HUES48 (cell line): Measurements from ENCODE around the gene LAMB1.
A peak's percentile ranks its signal among the peaks of the same experiment; 100 is the strongest.
"Not testable (repeated sequence)": the region's sequence is repeated elsewhere in the genome, so short reads cannot be mapped to it uniquely, and the experiment has no call there.

Experiments used
- H3K27ac ChIP-seq: one replicate; pipeline ENCODE4 v1.7.0; 2013; ENCODE audit warnings: low read depth, low read length, inconsistent platforms
- H3K27me3 ChIP-seq: 2 replicates; pipeline ENCODE4 v1.6.1; 2013; ENCODE audit warnings: mild to moderate bottlenecking, low read length; ENCODE audit not compliant: control insufficient read depth, insufficient read depth
- H3K36me3 ChIP-seq: 2 replicates; pipeline ENCODE4 v1.6.1; 2013; ENCODE audit warnings: low read length; ENCODE audit not compliant: control insufficient read depth, insufficient read depth
- H3K4me1 ChIP-seq: 2 replicates; pipeline ENCODE4 v1.6.1; 2013; ENCODE audit warnings: mild to moderate bottlenecking, low read length; ENCODE audit not compliant: control insufficient read depth, insufficient read depth
- H3K4me3 ChIP-seq: 2 replicates; pipeline ENCODE4 v1.5.1; 2013; ENCODE audit warnings: mild to moderate bottlenecking, low read depth, low read length
- H3K9ac ChIP-seq: 2 replicates; pipeline ENCODE4 v1.6.1; 2013; ENCODE audit warnings: mild to moderate bottlenecking, low read depth, low read length, moderate library complexity
- H3K9me3 ChIP-seq: 2 replicates; pipeline ENCODE4 v1.6.1; 2013; ENCODE audit warnings: low read length; ENCODE audit not compliant: control insufficient read depth, insufficient read depth

Gene LAMB1

DNA sequence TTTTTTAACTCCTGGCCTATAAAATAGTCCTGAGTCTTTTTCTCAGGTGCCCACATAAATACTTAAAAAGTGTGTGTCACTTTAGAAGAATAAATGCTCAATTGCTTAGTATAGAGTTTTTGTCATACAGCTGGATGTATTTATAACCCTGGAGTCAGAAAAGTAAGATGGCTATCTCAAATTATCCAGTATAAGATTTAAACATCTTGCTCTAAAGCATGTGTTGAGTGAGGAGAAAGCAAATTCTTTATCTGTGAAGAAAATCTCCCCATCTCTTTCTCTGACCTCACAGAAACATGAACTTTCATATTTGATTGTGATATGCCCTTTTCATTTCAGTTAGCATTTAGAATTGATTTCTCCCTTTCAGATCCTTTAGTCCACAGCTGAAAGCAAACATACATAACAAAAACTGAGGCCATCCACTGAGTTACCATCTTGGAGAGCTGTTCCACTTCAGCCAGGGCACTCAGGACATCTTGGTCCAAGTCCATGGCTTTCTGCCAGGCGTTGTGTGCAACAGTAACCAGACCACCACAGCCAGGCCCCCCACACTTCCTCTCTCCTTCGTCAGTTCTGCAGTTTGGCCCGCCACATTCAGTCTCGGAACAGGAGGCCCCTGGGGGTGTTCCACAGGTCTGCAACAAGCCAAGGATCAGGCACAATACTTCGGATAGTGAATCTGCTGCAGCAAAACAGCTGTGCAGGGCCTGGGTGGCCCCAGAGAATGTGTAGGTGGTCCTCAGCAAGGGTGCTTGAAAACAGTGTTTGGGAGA, 71.0 kb downstream of the LAMB1 start:
- no peaks in the 10 kb centered on the region for H3K27me3 ChIP-seq
- peak overlapping the region; percentile 98 for H3K27ac ChIP-seq
- H3K9me3 ChIP-seq, result no peaks in the 10 kb centered on the region
- peaks cover 55% of the 10 kb centered on the region for H3K4me1 ChIP-seq
- peaks cover 55% of the 10 kb centered on the region for H3K36me3 ChIP-seq
- peak overlapping the region; percentile 34 for H3K9ac ChIP-seq
- peak overlapping the region; percentile 22; the same call in 1 of the 2 replicates for H3K4me3 ChIP-seq

DNA sequence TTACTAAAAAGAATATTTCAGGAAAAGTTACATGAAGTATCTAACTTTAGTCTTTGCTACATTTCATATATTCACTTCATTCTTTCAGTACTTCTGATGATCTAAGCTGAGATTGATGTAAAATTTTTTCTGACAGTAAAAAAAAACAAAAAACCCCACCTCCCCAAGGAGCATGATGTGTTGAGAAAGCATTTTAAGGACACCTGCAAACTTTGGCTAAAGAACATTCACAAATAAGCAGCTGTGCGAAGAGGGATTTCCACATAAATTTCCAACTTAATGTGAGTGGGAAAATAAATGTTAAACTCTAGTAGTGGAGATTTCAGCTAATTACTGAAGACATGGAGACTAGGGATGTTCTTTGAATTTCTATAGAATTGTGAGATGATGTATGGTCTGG, 76.5 kb downstream of the LAMB1 start:
- Histone ChIP-seq H3K9me3 (no peaks in the 10 kb centered on the region), H3K36me3 (peaks cover 92% of the 10 kb centered on the region), H3K9ac (no peak overlapping the region), H3K4me1 (peaks cover 26% of the 10 kb centered on the region), H3K4me3 (no peak overlapping the region), H3K27me3 (no peaks in the 10 kb centered on the region), H3K27ac (no peak overlapping the region)

DNA sequence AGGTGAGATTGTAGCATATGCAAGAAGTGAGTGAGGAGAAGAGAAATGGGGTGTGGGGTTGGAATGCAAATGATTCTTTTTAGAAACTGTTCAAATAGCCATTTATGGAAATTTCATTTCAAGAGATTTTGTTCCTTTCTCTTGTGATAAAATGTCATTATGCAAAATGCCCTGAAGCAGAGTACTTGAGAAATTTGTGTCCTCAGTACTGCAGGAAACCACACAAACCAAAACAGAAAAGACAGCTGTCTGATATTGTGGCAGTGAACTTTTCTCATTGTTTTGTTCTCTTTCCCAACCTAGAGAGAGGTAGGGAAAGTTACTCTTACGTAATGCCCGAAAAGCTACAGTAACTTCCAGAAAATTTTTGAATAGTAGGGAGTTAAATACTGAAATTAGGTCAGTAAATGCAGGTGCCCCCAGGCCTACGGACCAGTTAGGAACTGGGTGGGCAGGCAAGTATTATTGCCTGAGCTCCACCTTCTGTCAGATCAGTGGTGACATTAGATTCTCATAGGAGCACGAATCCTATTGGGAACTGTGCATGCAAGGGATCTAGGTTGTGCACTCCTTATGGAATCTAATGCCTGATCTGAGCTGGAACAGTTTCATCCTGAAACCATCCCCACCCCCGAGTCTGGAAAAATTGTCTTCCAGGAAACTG, 78.0 kb downstream of the LAMB1 start:
- peaks cover 88% of the 10 kb centered on the region for H3K36me3 ChIP-seq
- H3K27me3 ChIP-seq, result no peaks in the 10 kb centered on the region
- H3K9ac ChIP-seq, result no peak overlapping the region
- no peaks in the 10 kb centered on the region for H3K9me3 ChIP-seq
- H3K4me3 ChIP-seq, result no peak overlapping the region
- H3K27ac ChIP-seq, result no peak overlapping the region
- H3K4me1 ChIP-seq, result peaks cover 16% of the 10 kb centered on the region; the same call in 1 of the 2 replicates

DNA sequence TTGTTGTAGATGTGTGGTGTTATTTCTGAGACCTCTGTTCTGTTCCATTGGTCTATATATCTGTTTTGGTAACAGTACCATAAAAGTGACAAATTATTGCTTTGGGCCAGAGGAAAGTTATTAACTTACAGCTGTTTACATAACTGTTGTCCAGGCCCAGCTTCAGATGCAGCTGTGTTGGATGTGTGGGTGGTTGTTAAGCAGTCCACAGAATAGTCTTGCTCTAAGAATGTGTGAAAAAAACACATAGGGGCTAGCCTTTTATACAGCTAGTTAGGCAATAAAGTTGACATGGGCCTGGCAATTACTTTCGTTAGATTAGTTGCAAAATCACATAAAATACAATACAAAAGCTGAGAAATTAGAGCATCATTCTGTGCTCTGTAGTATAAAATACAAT, 80.1 kb downstream of the LAMB1 start:
- Histone ChIP-seq H3K4me3 (no peak overlapping the region), H3K27ac (no peak overlapping the region), H3K27me3 (no peaks in the 10 kb centered on the region), H3K9ac (no peak overlapping the region), H3K36me3 (peaks cover 88% of the 10 kb centered on the region), H3K4me1 (peaks cover 16% of the 10 kb centered on the region; the same call in 1 of the 2 replicates), H3K9me3 (no peaks in the 10 kb centered on the region)

DNA sequence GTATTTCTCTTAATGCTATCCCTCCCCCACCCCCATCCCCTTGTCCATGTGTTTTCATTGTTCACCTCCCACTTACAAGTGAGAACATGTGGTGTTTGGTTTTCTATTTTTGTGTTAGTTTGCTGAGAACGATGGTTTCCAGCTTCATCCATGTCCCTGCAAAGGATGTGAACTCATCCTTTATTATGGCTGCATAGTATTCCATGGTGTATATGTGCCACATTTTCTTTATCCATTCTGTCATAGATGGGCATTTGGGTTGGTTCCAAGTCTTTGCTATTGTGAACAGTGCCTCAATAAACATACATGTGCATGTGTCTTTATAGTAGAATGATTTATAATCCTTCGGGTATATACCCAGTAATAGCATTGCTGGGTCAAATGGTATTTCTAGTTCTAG, 81.1 kb downstream of the LAMB1 start:
- not testable (repeated sequence) for H3K9me3 ChIP-seq, H3K27me3 ChIP-seq, H3K4me3 ChIP-seq, H3K27ac ChIP-seq, H3K9ac ChIP-seq
- Histone ChIP-seq H3K4me1 (peaks cover 14% of the 10 kb centered on the region; the same call in 1 of the 2 replicates), H3K36me3 (peaks cover 88% of the 10 kb centered on the region)

DNA sequence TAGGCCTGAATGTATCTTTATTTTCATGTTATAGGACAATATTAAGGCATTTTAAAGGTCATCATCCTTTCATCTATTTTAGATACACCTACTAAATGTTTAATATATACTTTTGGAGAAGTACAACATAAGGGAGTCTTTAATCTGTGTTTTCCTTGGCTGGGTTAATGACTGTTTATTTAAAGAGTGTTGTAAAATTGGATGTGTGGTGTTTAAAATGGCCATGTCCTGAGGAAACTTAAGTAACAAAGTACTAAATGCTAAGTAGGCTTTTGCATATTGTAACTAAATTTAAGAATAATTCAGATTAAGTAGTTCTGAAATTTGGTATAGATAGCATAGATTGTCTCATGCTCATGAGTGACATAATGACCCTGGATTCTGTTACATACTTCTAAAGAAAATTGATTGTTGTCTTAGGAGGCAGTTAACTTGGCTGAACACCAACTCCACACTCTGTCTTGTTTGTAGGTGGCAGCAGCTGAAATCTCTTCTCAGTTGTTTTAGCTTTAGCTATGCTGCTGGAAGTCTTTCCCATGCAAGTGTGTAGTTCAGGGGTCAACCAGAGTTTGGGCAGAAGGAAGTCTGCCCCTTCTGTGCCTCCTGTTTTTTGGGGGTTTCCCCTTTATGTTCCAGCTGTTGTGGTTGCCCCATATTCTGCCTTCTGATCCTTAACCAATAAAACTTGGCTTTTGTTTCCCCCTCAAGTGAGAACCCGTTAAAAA, 82.8 kb downstream of the LAMB1 start:
- Histone ChIP-seq H3K27me3 (no peaks in the 10 kb centered on the region), H3K27ac (peak overlapping the region; percentile 2), H3K4me1 (peaks cover 9% of the 10 kb centered on the region; the same call in 1 of the 2 replicates), H3K36me3 (peaks cover 88% of the 10 kb centered on the region), H3K4me3 (no peak overlapping the region), H3K9me3 (no peaks in the 10 kb centered on the region), H3K9ac (no peak overlapping the region)

DNA sequence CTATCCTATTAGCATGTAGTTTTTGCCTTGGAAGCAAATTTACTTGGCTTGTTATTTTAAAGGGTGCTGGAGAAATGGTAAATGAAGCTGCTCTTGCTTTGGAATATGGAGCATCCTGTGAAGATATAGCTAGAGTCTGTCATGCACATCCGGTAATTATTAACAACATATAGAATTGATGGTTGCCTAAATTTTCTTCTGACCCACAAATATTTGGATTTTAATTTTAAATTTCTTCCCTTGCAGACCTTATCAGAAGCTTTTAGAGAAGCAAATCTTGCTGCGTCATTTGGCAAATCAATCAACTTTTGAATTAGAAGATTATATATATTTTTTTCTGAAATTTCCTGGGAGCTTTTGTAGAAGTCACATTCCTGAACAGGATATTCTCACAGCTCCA, 84.0 kb downstream of the LAMB1 start:
- Histone ChIP-seq H3K4me3 (no peak overlapping the region), H3K27ac (no peak overlapping the region), H3K36me3 (peaks cover 87% of the 10 kb centered on the region), H3K4me1 (no peaks in the 10 kb centered on the region), H3K9ac (no peak overlapping the region), H3K9me3 (no peaks in the 10 kb centered on the region), H3K27me3 (no peaks in the 10 kb centered on the region)

DNA sequence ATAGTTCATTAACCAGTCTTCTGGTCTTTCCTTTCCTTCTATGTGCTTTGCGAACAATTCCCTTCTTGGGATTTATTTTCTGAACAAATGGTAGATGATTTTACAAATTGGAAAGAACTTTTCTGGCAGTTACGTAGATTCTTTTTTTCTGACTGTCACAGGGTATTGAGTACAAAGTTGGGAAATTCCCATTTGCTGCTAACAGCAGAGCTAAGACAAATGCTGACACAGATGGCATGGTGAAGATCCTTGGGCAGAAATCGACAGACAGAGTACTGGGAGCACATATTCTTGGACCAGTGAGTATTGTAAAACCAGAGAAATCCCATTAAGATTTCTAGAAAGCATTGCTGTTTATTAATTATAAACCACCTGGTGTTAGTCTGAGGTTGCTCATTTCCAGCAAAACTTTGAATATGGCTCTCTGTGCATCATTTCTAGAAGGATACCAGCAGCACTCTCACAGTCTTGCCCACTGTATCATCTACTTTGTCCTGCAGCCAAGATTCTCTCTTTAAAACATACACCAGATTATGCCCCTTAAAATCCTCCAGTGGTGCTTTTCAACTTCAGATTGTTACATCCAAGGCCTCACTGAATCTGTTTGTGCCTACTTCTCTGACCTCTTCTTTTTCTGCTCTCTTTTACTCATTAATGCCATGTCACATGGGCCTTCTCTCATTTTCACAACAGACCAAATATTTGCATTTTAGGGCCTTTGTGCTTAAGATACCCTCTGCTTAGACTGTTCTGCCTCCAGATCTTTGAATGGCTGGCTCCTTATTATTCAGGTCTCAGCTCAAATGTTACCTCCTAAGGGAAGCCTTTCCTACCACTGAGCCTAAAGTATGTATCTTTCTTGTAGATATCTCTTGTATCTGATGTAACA, 85.0 kb downstream of the LAMB1 start:
- no peaks in the 10 kb centered on the region for H3K9me3 ChIP-seq
- H3K9ac ChIP-seq, result no peak overlapping the region
- H3K27ac ChIP-seq, result no peak overlapping the region
- no peaks in the 10 kb centered on the region for H3K27me3 ChIP-seq
- peaks cover 2% of the 10 kb centered on the region; the same call in 1 of the 2 replicates for H3K4me1 ChIP-seq
- H3K36me3 ChIP-seq, result peaks cover 80% of the 10 kb centered on the region
- H3K4me3 ChIP-seq, result no peak overlapping the region

DNA sequence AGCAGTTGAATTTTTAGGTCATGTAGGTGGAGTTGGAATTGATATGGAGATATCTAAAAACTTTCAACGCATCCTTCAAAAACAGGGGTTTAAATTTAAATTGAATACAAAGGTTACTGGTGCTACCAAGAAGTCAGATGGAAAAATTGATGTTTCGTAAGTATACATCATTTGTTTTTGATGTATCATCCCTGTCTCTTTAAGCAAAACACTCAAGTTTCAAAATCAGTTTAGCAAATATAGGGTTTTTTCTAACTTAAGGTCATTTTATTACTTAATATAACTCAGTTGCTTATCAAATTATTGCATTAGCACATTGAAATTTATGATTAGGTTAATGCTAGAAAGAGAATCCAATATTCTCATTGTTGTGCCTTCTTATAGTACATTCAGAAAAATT, 87.4 kb downstream of the LAMB1 start:
- H3K9ac ChIP-seq, result no peak overlapping the region
- peaks cover 87% of the 10 kb centered on the region for H3K36me3 ChIP-seq
- H3K27me3 ChIP-seq, result no peaks in the 10 kb centered on the region

DNA sequence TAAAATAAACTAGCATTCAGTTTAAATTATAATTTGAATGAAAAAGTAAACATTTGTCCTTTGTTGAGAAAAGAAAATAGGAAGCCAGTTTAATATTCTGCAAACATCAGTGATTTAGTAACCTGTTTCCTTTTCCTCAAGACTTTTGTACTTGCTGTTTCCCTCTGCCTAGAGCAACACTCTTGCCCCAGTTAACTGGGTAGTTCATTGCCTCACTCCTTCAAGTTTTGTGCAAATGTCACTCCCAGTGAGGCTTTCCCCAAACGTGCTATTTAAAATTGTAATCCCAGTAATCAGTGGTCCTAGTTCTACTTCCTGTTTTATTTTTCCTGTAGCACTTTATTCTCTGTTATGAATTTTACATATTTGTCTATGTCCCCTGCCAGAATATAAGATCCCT, 88.1 kb downstream of the LAMB1 start:
- Histone ChIP-seq H3K36me3 (peaks cover 87% of the 10 kb centered on the region), H3K9me3 (no peaks in the 10 kb centered on the region), H3K4me1 (peaks cover 2% of the 10 kb centered on the region; the same call in 1 of the 2 replicates), H3K4me3 (no peak overlapping the region), H3K27me3 (no peaks in the 10 kb centered on the region), H3K9ac (no peak overlapping the region), H3K27ac (no peak overlapping the region)

More for the DNA sequence above, 87.4 kb downstream of the LAMB1 start:
- Histone ChIP-seq H3K9me3 (no peaks in the 10 kb centered on the region), H3K4me1 (peaks cover 2% of the 10 kb centered on the region; the same call in 1 of the 2 replicates), H3K27ac (no peak overlapping the region), H3K4me3 (no peak overlapping the region)
